Left lung (tissue), 10 donors: Measurements from ENCODE around the gene STK10. TPM values are rescaled to one million over a fixed set of nuclear protein-coding genes. Genes with fewer than 3 reads are reported as not detected.
A peak's percentile ranks its signal among the peaks of the same experiment; 100 is the strongest.

Experiments
- ATAC-seq: fragments of 200-7000 bp; cut with Tn5 transposase; one replicate; pipeline ENCODE4 v1.9.1; 2020; ENCODE audit warnings: moderate library complexity
- DNase-seq, 4 donors: peaks; one replicate each; pipeline ENCODE4 v3.0.0-alpha.2; 2013 to 2020
- H3K27ac ChIP-seq, 2 donors: fragments of 200-600 bp; sonication (generic) in 1 of 2; one replicate each; pipeline versions ENCODE4 v1.5.0 to v1.8.0; 2020 to 2021
- H3K27me3 ChIP-seq, 2 donors: fragments of 200-600 bp; sonication (generic) in 1 of 2; one replicate each; pipeline versions ENCODE4 v1.5.0 to v1.8.0; 2020 to 2021
- H3K36me3 ChIP-seq, 2 donors: fragments of 200-600 bp; sonication (generic) in 1 of 2; one replicate each; pipeline versions ENCODE4 v1.5.0 to v1.8.0; 2020 to 2021
- H3K4me1 ChIP-seq, 2 donors: fragments of 200-600 bp; one replicate each; pipeline ENCODE4 v1.8.0; 2021
- H3K4me3 ChIP-seq, 2 donors: fragments of 200-600 bp; sonication (generic) in 1 of 2; one replicate each; pipeline versions ENCODE4 v1.5.0 to v1.8.0; 2020 to 2021; ENCODE audit warnings: mild to moderate bottlenecking in 1 of 2
- H3K9me3 ChIP-seq, 2 donors: fragments of 200-600 bp; sonication (generic) in 1 of 2; one replicate each; pipeline versions ENCODE4 v1.5.0 to v1.8.0; 2020 to 2021
- CTCF ChIP-seq, 2 donors: fragments of 200-600 bp; sonication (generic) in 1 of 2; IDR thresholded peaks; one replicate each; pipeline versions ENCODE4 v1.5.0 to v1.8.0; 2021; ENCODE audit warnings: antibody characterized with exemption in 2 of 2
- intact Hi-C, 2 donors: fragments of 100-400 bp; cut with DNase I; formaldehyde crosslinking; loops; one replicate each; pipeline versions ENCODE4 v1.11.2 to v1.14.2; 2022
- polyA plus RNA-seq, 6 donors: library from polyadenylated mRNA; unstranded; fragments of 120-200 nt; gene quantifications; one replicate each; pipeline ENCODE4 v1.2.1, GENCODE V29; 2013; ENCODE audit not compliant: insufficient read length in 6 of 6
- total RNA-seq, 2 donors: library from RNA; stranded (reverse); fragmentation: NEBNext Ultra II Directional; extraction: Animal tissue kit (Norgen Biotek cat#: 25700); gene quantifications; one replicate each; pipeline ENCODE4 v1.2.1, GENCODE V29; 2021
- donor health status: DM: no; HTN: yes; CAD: no.
- donor health status: DM: no; HTN: no; CAD: no.

STK10 gene
- total and polyA plus RNA-seq, 8 donors: 18.6 to 83.2 (median 21.9) TPM

- H3K4me3 ChIP-seq: no peak overlapping the region
- DNase-seq: no peak
- no peaks in the 10 kb centered on the region for H3K9me3 ChIP-seq
- H3K4me1 ChIP-seq: peaks cover 0 to 84% of the 10 kb centered on the region in 2 donors
- ATAC-seq: no peak
- intact Hi-C loops: no loop called here
- peak overlapping the region in 1 of 2 donors; percentile 41 for H3K27ac ChIP-seq
- no peaks in the 10 kb centered on the region for H3K27me3 ChIP-seq
- no peak for TF ChIP-seq CTCF (IDR thresholded peaks at IDR 0.05)
- peaks cover 0 to 48% of the 10 kb centered on the region in 2 donors for H3K36me3 ChIP-seq
Measured at GRCh38 chr5:172148381-172148780, 39.6 kb downstream of the STK10 start.

- Histone ChIP-seq H3K4me3 (no peak overlapping the region), H3K36me3 (peaks cover 0 to 48% of the 10 kb centered on the region in 2 donors), H3K9me3 (no peaks in the 10 kb centered on the region), H3K4me1 (peaks cover 0 to 84% of the 10 kb centered on the region in 2 donors), H3K27me3 (no peaks in the 10 kb centered on the region), H3K27ac (no peak overlapping the region)
- peak in 1 of 4 donors; percentile 26 for DNase-seq
- intact Hi-C loops: no loop called here
- TF ChIP-seq CTCF (IDR thresholded peaks at IDR 0.05): no peak
- ATAC-seq: no peak
Measured at GRCh38 chr5:172147857-172148256, 40.2 kb downstream of the STK10 start.

GRCh38 chr5:172146748-172147092 lies 41.3 kb downstream of the STK10 start:
- Histone ChIP-seq H3K36me3 (peaks cover 0 to 38% of the 10 kb centered on the region in 2 donors), H3K4me3 (no peak overlapping the region), H3K4me1 (peaks cover 0 to 76% of the 10 kb centered on the region in 2 donors), H3K9me3 (no peaks in the 10 kb centered on the region), H3K27ac (no peak overlapping the region), H3K27me3 (no peaks in the 10 kb centered on the region)
- ATAC-seq: no peak
- intact Hi-C loops: no loop called here
- no peak for DNase-seq
- TF ChIP-seq CTCF (IDR thresholded peaks at IDR 0.05): no peak

GRCh38 chr5:172145870-172146747 lies 41.9 kb downstream of the STK10 start:
- ATAC-seq (no peak), DNase-seq (peak in 1 of 4 donors; percentile 28)
- peaks cover 0 to 70% of the 10 kb centered on the region in 2 donors for H3K4me1 ChIP-seq
- peaks cover 0 to 33% of the 10 kb centered on the region in 2 donors for H3K36me3 ChIP-seq
- no peak for TF ChIP-seq CTCF (IDR thresholded peaks at IDR 0.05)
- no peak overlapping the region for H3K4me3 ChIP-seq
- no peaks in the 10 kb centered on the region for H3K27me3 ChIP-seq
- no peak overlapping the region for H3K27ac ChIP-seq
- intact Hi-C loops: no loop called here
- H3K9me3 ChIP-seq: no peaks in the 10 kb centered on the region
